ENCODE data around the gene LCP1. TPM values are rescaled to one million over a fixed set of nuclear protein-coding genes. Genes with fewer than 3 reads are reported as not detected.
"Not testable (repeated sequence)": the region's sequence is repeated elsewhere in the genome, so short reads cannot be mapped to it uniquely, and the experiment has no call there.

The LCP1 gene, protein sequence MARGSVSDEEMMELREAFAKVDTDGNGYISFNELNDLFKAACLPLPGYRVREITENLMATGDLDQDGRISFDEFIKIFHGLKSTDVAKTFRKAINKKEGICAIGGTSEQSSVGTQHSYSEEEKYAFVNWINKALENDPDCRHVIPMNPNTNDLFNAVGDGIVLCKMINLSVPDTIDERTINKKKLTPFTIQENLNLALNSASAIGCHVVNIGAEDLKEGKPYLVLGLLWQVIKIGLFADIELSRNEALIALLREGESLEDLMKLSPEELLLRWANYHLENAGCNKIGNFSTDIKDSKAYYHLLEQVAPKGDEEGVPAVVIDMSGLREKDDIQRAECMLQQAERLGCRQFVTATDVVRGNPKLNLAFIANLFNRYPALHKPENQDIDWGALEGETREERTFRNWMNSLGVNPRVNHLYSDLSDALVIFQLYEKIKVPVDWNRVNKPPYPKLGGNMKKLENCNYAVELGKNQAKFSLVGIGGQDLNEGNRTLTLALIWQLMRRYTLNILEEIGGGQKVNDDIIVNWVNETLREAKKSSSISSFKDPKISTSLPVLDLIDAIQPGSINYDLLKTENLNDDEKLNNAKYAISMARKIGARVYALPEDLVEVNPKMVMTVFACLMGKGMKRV
- total RNA-seq: 0.08 TPM in 1 of 2 replicates, not detected in the other
- long read RNA-seq: 0 reads

DNA sequence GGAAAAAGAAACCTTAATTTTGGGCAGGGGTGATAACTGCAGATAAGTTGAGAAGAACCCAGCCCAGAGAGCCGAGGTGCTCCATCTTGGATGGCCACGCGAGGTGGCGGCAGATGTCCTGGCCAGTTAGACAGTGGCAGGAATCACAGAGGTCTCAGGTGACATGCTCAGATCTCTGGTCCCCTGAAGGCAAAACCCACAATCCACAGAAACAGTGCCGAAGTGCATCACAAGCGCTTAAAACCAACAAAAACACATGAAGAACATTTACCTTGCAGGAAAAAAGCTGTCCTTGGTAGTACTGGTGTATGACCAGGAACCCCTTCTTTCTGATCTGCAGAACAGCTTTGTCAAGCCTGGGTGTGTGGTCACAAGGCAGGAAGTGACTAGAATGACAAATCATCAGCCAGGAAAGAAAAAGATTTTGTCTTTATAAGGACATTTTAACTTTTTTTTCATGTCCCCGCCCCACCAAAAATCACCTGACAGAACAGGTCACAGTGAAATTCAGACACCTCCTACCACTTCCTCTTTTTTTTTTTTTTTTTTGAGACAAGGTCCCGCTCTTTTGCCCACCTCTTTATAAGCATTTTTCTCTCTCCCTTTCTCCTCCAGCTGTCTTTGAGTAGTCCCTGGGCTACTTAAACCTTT lies at the start of gene LCP1:
Gene LCP1, minus strand, starts transcription at position 338 of the 651 bp plus-strand sequence. CDS start 22,515 bp downstream, outside the sequence.
- no peaks in the 10 kb centered on the region for H3K36me3 Mint-ChIP-seq (ENCODE audit: unreplicated experiment)
- no peak within 1 kb of the TSS for H3K27ac Mint-ChIP-seq (ENCODE audit: unreplicated experiment)
- H3K27me3 Mint-ChIP-seq (ENCODE audit: unreplicated experiment): peaks cover 2% of the 10 kb centered on the region
- no peak for DNase-seq (ENCODE audit: extremely low spot score, unreplicated experiment)
- TF ChIP-seq, protein P1, sequence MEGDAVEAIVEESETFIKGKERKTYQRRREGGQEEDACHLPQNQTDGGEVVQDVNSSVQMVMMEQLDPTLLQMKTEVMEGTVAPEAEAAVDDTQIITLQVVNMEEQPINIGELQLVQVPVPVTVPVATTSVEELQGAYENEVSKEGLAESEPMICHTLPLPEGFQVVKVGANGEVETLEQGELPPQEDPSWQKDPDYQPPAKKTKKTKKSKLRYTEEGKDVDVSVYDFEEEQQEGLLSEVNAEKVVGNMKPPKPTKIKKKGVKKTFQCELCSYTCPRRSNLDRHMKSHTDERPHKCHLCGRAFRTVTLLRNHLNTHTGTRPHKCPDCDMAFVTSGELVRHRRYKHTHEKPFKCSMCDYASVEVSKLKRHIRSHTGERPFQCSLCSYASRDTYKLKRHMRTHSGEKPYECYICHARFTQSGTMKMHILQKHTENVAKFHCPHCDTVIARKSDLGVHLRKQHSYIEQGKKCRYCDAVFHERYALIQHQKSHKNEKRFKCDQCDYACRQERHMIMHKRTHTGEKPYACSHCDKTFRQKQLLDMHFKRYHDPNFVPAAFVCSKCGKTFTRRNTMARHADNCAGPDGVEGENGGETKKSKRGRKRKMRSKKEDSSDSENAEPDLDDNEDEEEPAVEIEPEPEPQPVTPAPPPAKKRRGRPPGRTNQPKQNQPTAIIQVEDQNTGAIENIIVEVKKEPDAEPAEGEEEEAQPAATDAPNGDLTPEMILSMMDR (IDR thresholded peaks at IDR 0.05): no peak
- H3K4me1 Mint-ChIP-seq (ENCODE audit: unreplicated experiment): no peaks in the 10 kb centered on the region
- no peaks in the 10 kb centered on the region for H3K9me3 Mint-ChIP-seq (ENCODE audit: unreplicated experiment)
- H3K4me3 Mint-ChIP-seq (ENCODE audit: unreplicated experiment): no peak within 1 kb of the TSS

DNA sequence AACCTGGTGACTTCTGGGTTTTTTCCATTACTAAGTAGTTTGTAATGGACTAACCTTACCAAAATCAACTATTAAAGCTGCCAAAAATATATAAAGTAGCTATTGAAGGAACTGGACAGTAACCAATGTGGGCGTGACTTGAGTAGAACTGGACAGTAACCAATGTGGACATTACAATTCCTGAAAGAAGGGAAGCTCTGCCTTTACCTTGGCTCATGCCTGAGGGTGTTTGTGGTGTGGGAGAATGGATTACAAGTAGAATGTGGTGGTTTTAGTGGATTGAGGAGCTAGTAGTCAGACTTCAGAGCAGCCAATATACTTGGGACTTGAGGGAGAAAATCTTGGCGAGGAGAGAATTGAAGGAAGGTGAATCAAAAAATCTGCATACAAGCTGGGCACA lies 47.3 kb upstream of the LCP1 start:
- TF ChIP-seq, protein P1 (IDR thresholded peaks at IDR 0.05): no peak
- Mint-ChIP-seq H3K27me3 (ENCODE audit: unreplicated experiment) (peaks cover 3% of the 10 kb centered on the region), H3K4me3 (ENCODE audit: unreplicated experiment) (no peak overlapping the region), H3K4me1 (ENCODE audit: unreplicated experiment) (peaks cover 7% of the 10 kb centered on the region), H3K27ac (ENCODE audit: unreplicated experiment) (no peak overlapping the region), H3K9me3 (ENCODE audit: unreplicated experiment) (peaks cover 42% of the 10 kb centered on the region), H3K36me3 (ENCODE audit: unreplicated experiment) (no peaks in the 10 kb centered on the region)
- no peak for DNase-seq (ENCODE audit: extremely low spot score, unreplicated experiment)

DNA sequence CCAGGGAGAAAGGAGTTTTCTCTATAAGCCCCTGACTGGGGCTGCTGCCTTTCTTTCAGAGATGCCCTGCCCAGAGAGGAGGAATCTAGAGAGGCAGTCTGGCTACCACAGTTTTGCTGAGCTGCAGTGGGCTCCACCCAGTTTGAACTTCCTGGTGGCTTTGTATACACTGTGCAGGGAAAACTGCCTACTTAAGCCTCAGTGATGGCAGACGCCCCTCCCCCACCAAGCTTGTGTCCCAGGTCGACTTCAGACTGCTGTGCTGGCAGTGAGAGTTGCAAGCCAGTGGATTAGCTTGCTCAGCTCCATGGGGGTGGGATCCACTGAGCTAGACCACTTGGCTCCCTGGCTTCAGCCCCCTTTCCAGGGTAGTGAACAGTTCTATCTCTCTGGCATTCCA lies 38.3 kb upstream of the LCP1 start:
- H3K27ac Mint-ChIP-seq (ENCODE audit: unreplicated experiment); DNase-seq (ENCODE audit: extremely low spot score, unreplicated experiment); H3K36me3 Mint-ChIP-seq (ENCODE audit: unreplicated experiment); H3K4me3 Mint-ChIP-seq (ENCODE audit: unreplicated experiment); H3K4me1 Mint-ChIP-seq (ENCODE audit: unreplicated experiment): not testable (repeated sequence)
- Mint-ChIP-seq H3K9me3 (ENCODE audit: unreplicated experiment) (peaks cover 22% of the 10 kb centered on the region), H3K27me3 (ENCODE audit: unreplicated experiment) (peaks cover 30% of the 10 kb centered on the region)

DNA sequence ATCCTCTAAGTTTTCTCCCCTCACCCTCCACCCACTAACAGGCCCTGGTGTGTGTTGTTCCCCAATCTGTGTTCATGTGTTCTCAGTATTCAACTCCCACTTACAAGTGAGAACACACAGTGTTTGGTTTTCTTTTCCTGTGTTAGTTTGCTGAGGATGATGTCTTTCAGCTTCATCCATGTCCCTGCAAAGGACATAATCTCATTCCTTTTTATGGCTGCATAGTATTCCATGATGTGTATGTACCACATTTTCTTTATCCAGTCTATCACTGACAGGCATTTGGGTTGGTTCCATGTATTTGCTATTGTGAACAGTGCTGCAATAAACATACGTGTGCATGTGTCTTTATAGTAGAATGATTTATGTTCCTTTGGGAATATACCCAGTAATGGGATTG lies 32.8 kb upstream of the LCP1 start:
- H3K27me3 Mint-ChIP-seq (ENCODE audit: unreplicated experiment): peaks cover 33% of the 10 kb centered on the region
- not testable (repeated sequence) for H3K36me3 Mint-ChIP-seq (ENCODE audit: unreplicated experiment); DNase-seq (ENCODE audit: extremely low spot score, unreplicated experiment); H3K27ac Mint-ChIP-seq (ENCODE audit: unreplicated experiment); H3K4me3 Mint-ChIP-seq (ENCODE audit: unreplicated experiment); H3K9me3 Mint-ChIP-seq (ENCODE audit: unreplicated experiment); H3K4me1 Mint-ChIP-seq (ENCODE audit: unreplicated experiment)

DNA sequence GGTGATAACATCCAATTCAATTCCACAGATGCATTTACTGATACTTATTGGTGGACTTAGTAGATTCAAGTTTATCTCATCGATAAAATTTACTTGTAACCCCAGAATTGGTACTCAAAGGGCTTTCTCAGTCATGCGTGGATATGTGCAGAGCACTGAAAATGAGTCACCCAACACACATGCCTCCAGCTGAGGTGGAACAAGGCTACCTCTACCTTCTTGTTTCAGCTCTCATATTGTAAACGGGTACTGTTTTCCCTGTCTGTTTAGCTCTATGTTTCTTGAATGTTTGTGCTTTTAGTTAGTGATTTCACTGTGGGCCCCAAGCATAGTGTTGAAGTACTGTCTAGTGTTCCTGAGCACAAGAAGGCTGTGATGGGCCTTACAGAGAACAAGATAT lies 31.3 kb upstream of the LCP1 start:
- no peak for DNase-seq (ENCODE audit: extremely low spot score, unreplicated experiment)
- Mint-ChIP-seq H3K4me1 (ENCODE audit: unreplicated experiment) (peaks cover 5% of the 10 kb centered on the region), H3K4me3 (ENCODE audit: unreplicated experiment) (no peak overlapping the region), H3K27ac (ENCODE audit: unreplicated experiment) (no peak overlapping the region), H3K36me3 (ENCODE audit: unreplicated experiment) (peaks cover 3% of the 10 kb centered on the region), H3K27me3 (ENCODE audit: unreplicated experiment) (peaks cover 34% of the 10 kb centered on the region), H3K9me3 (ENCODE audit: unreplicated experiment) (peaks cover 10% of the 10 kb centered on the region)
- TF ChIP-seq, protein P1 (IDR thresholded peaks at IDR 0.05): no peak
